Measurements from ENCODE around the gene PTCH1. TPM values are rescaled to one million over a fixed set of nuclear protein-coding genes. Genes with fewer than 3 reads are reported as not detected.

PTCH1 gene
- total and polyA plus RNA-seq, 2 donors from 2014 or later = 2.6 to 37.2 TPM

DNA sequence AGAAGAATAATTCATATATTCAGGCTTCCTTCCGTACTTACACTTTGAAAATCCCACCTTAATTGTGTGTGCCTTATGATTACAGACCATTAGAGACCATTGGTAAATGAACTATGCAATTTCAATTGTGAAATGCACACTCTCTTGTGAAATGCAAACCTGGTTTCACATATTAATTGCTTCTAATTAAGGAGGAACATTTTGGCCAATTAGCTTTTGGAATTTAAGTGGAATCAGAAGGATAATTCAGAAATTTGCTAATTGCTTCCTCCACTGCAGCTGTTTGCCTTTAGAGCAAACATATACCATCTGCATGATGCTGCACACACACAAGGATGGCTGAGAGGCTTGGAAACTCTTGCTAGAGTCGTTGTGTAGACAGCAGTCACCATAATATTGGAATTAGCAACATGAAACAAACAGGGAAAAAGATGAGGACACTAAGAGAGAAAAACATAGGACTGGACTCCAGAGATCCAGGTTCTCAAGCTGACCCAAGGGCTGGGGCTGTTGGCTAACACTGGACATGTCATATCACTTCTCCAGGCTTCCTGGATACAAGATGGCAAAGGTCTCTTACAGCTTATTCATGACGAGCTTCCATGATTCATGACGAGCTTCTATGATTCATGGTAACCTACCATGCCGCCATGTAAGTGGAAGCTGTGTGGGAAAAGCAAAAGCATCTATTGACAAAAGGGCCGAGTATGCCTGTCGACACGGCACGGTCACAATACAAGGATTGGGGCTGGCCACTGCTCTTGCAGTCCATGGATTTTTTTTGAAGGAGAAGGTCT lies 78.0 kb downstream of the PTCH1 start:
- H3K36me3 ChIP-seq (ENCODE audit: control insufficient read depth in 2 of 3, insufficient read depth in 3 of 3, low read length in 3 of 3) = no peaks in the 10 kb centered on the region
- H3K4me1 ChIP-seq (ENCODE audit: control insufficient read depth in 2 of 3, insufficient read depth in 2 of 3, low read depth in 1 of 3, low read length in 3 of 3) = no peaks in the 10 kb centered on the region
- H3K9me3 ChIP-seq (ENCODE audit: control insufficient read depth in 2 of 3, insufficient read depth in 1 of 3, low read length in 3 of 3) = no peaks in the 10 kb centered on the region
- H3K27me3 ChIP-seq (ENCODE audit: control insufficient read depth, insufficient read depth, low read length) = no peaks in the 10 kb centered on the region
- TF ChIP-seq, protein P1, sequence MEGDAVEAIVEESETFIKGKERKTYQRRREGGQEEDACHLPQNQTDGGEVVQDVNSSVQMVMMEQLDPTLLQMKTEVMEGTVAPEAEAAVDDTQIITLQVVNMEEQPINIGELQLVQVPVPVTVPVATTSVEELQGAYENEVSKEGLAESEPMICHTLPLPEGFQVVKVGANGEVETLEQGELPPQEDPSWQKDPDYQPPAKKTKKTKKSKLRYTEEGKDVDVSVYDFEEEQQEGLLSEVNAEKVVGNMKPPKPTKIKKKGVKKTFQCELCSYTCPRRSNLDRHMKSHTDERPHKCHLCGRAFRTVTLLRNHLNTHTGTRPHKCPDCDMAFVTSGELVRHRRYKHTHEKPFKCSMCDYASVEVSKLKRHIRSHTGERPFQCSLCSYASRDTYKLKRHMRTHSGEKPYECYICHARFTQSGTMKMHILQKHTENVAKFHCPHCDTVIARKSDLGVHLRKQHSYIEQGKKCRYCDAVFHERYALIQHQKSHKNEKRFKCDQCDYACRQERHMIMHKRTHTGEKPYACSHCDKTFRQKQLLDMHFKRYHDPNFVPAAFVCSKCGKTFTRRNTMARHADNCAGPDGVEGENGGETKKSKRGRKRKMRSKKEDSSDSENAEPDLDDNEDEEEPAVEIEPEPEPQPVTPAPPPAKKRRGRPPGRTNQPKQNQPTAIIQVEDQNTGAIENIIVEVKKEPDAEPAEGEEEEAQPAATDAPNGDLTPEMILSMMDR (IDR thresholded peaks at IDR 0.05; ENCODE audit: borderline replicate concordance, extremely low read depth, insufficient read depth) = no peak
- FAIRE-seq (no peak), DNase-seq (no peak)
- no peak overlapping the region for H3K27ac ChIP-seq (ENCODE audit: low read depth in 2 of 2, low read length in 2 of 2)
- no peak overlapping the region for H3K4me3 ChIP-seq (ENCODE audit: low read length in 3 of 3)
- no peak overlapping the region for H3K9ac ChIP-seq (ENCODE audit: low read length in 3 of 3)
- intact Hi-C loops (cut with DNase I) = no loop called here

DNA sequence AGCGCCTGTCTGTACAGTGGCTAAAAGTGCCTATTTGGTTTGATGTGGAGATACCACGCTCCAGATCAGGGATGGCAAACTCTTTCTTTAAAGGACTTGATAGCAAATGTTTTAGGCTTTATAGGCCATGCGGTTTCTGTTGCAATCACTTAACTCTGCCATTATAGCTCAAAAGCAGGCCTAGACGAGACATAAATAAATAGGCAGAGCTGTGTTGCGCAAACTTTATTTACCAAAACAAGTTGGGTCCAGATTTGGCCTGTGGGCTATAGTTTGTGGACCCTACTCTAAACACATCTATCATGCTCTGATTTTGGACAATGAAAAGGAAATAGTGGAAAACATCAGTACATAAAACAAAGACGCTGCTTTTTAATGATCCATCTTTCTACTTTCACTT lies 79.2 kb downstream of the PTCH1 start:
- DNase-seq (no peak), FAIRE-seq (no peak)
- no peak overlapping the region for H3K9ac ChIP-seq (ENCODE audit: low read length in 3 of 3)
- no peak overlapping the region for H3K4me3 ChIP-seq (ENCODE audit: low read length in 3 of 3)
- TF ChIP-seq, protein P1 (IDR thresholded peaks at IDR 0.05; ENCODE audit: borderline replicate concordance, extremely low read depth, insufficient read depth) = no peak
- intact Hi-C loops (cut with DNase I) = no loop called here
- H3K27me3 ChIP-seq (ENCODE audit: control insufficient read depth, insufficient read depth, low read length) = no peaks in the 10 kb centered on the region
- H3K27ac ChIP-seq (ENCODE audit: low read depth in 2 of 2, low read length in 2 of 2) = no peak overlapping the region
- H3K36me3 ChIP-seq (ENCODE audit: control insufficient read depth in 2 of 3, insufficient read depth in 3 of 3, low read length in 3 of 3) = no peaks in the 10 kb centered on the region
- H3K4me1 ChIP-seq (ENCODE audit: control insufficient read depth in 2 of 3, insufficient read depth in 2 of 3, low read depth in 1 of 3, low read length in 3 of 3) = no peaks in the 10 kb centered on the region
- H3K9me3 ChIP-seq (ENCODE audit: control insufficient read depth in 2 of 3, insufficient read depth in 1 of 3, low read length in 3 of 3) = no peaks in the 10 kb centered on the region

DNA sequence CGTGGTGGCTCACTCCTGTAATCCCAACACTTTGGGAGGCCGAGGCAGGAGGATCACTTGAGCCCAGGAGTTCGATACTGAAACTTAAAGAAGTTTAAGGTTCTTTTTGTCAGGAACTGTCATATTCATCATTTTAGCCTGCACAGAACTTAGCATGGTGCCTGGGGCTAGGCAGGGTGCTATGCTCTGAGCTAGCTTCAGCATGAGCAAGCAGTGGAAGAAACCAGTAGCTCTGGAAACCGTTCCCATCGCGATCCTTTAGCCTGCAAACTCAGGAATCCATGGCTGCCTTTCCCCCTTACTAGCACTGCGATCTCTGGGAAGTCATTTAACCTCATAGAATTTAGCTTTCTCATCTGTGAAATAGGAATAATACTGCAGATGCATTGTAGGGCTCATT lies 80.4 kb downstream of the PTCH1 start:
- no peak for FAIRE-seq
- Histone ChIP-seq H3K4me1 (ENCODE audit: control insufficient read depth in 2 of 3, insufficient read depth in 2 of 3, low read depth in 1 of 3, low read length in 3 of 3) (no peaks in the 10 kb centered on the region), H3K9ac (ENCODE audit: low read length in 3 of 3) (no peak overlapping the region), H3K4me3 (ENCODE audit: low read length in 3 of 3) (no peak overlapping the region), H3K36me3 (ENCODE audit: control insufficient read depth in 2 of 3, insufficient read depth in 3 of 3, low read length in 3 of 3) (no peaks in the 10 kb centered on the region), H3K27ac (ENCODE audit: low read depth in 2 of 2, low read length in 2 of 2) (no peak overlapping the region), H3K9me3 (ENCODE audit: control insufficient read depth in 2 of 3, insufficient read depth in 1 of 3, low read length in 3 of 3) (no peaks in the 10 kb centered on the region), H3K27me3 (ENCODE audit: control insufficient read depth, insufficient read depth, low read length) (no peaks in the 10 kb centered on the region)
- intact Hi-C loops (cut with DNase I) = no loop called here
- no peak for DNase-seq
- TF ChIP-seq, protein P1 (IDR thresholded peaks at IDR 0.05; ENCODE audit: borderline replicate concordance, extremely low read depth, insufficient read depth) = no peak

Measured in kidney (tissue), 14 donors.